AG09319 (cell line): Measurements from ENCODE around the gene ITGA2.

Experiments
- DNase-seq: peaks from one replicate; pipeline ENCODE4 v3.0.0-alpha.2; 2010; ENCODE audit warnings: low read depth; ENCODE audit errors: extremely low read depth
- CTCF ChIP-seq: IDR thresholded peaks from 2 replicates; pipeline ENCODE4 v1.5.1; 2011; ENCODE audit warnings: low read depth, mild to moderate bottlenecking, inconsistent platforms, low read length, moderate library complexity

Gene ITGA2

GRCh38 chr5:53055365-53055764 is 66.2 kb downstream of the ITGA2 start:
- DNase-seq, result no peak
- TF ChIP-seq CTCF, result no peak

- no peak for DNase-seq
- TF ChIP-seq CTCF, result no peak
These were observed 70.1 kb downstream of the ITGA2 start for GRCh38 chr5:53059281-53059680.

- no peak for DNase-seq
- no peak for TF ChIP-seq CTCF
These were observed 74.0 kb downstream of the ITGA2 start for GRCh38 chr5:53063176-53063575.

- no peak for TF ChIP-seq CTCF
- DNase-seq, result no peak
These were observed 74.6 kb downstream of the ITGA2 start for GRCh38 chr5:53063791-53064190.

- DNase-seq, result no peak
- TF ChIP-seq CTCF, result no peak
These were observed 76.9 kb downstream of the ITGA2 start for GRCh38 chr5:53066088-53066487.

GRCh38 chr5:53067641-53068040 is 78.5 kb downstream of the ITGA2 start:
- DNase-seq, result no peak

GRCh38 chr5:53068291-53068836 is 79.2 kb downstream of the ITGA2 start:
- no peak for TF ChIP-seq CTCF
- DNase-seq, result no peak

More at GRCh38 chr5:53067641-53068040, 78.5 kb downstream of the ITGA2 start:
- TF ChIP-seq CTCF, result no peak
